Esophagus squamous epithelium (tissue), 4 donors: ENCODE measurements around the gene APP.

Experiments
- POLR2A ChIP-seq, 4 donors: fragments of 450-650 bp; IDR thresholded peaks; one replicate each; pipeline ENCODE4 v1.6.1; 2017; ENCODE audit warnings: antibody characterized with exemption in 4 of 4, mild to moderate bottlenecking in 4 of 4, moderate library complexity in 3 of 4
- TF ChIP-seq, protein P1 (sequence below), 6 experiments: fragments of 450-650 bp in 4 of 6; fragments of 200-600 bp in 2 of 6; sonication (generic) in 2 of 6; IDR thresholded peaks; one replicate each; pipeline ENCODE4 v1.5.1; 2016 to 2019; ENCODE audit warnings: antibody characterized with exemption in 6 of 6, mild to moderate bottlenecking in 4 of 6, moderate library complexity in 4 of 6

GRCh38 chr21:26159869-26160268, 10.7 kb downstream of the APP start:
- TF ChIP-seq, protein P1, sequence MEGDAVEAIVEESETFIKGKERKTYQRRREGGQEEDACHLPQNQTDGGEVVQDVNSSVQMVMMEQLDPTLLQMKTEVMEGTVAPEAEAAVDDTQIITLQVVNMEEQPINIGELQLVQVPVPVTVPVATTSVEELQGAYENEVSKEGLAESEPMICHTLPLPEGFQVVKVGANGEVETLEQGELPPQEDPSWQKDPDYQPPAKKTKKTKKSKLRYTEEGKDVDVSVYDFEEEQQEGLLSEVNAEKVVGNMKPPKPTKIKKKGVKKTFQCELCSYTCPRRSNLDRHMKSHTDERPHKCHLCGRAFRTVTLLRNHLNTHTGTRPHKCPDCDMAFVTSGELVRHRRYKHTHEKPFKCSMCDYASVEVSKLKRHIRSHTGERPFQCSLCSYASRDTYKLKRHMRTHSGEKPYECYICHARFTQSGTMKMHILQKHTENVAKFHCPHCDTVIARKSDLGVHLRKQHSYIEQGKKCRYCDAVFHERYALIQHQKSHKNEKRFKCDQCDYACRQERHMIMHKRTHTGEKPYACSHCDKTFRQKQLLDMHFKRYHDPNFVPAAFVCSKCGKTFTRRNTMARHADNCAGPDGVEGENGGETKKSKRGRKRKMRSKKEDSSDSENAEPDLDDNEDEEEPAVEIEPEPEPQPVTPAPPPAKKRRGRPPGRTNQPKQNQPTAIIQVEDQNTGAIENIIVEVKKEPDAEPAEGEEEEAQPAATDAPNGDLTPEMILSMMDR (IDR thresholded peaks at IDR 0.05): no peak
- no peak for TF ChIP-seq POLR2A (IDR thresholded peaks at IDR 0.05)
